ENCODE data around the gene GRAMD1A.
"Not testable (repeated sequence)": the region's sequence is repeated elsewhere in the genome, so short reads cannot be mapped to it uniquely, and the experiment has no call there.

Gene GRAMD1A

GRCh38 chr19:35004517-35005255 is 4.6 kb downstream of the GRAMD1A start:
- DNase-seq, result no peak

- DNase-seq, result no peak
Measured at GRCh38 chr19:35005256-35005977, 5.3 kb downstream of the GRAMD1A start.

GRCh38 chr19:35006007-35006341 is 5.9 kb downstream of the GRAMD1A start:
- not testable (repeated sequence) for DNase-seq

GRCh38 chr19:35006342-35006998 is 6.3 kb downstream of the GRAMD1A start:
- no peak for DNase-seq

GRCh38 chr19:35006999-35007365 is 6.9 kb downstream of the GRAMD1A start:
- DNase-seq, result no peak

GRCh38 chr19:35007427-35007826 is 7.3 kb downstream of the GRAMD1A start:
- not testable (repeated sequence) for DNase-seq

- DNase-seq, result no peak
Measured at GRCh38 chr19:35008891-35009341, 8.8 kb downstream of the GRAMD1A start.

- no peak for DNase-seq
Measured at GRCh38 chr19:35009424-35010415, 9.6 kb downstream of the GRAMD1A start.

GRCh38 chr19:35011091-35011689 is 11.1 kb downstream of the GRAMD1A start:
- DNase-seq, result no peak

- no peak for DNase-seq
Measured at GRCh38 chr19:35011737-35012682, 11.9 kb downstream of the GRAMD1A start.

GRCh38 chr19:35013041-35013819 is 13.1 kb downstream of the GRAMD1A start:
- peak; percentile 82 to 84 for DNase-seq

GRCh38 chr19:35013820-35014754 is 14.0 kb downstream of the GRAMD1A start:
- DNase-seq, result no peak

GRCh38 chr19:35014774-35015173 is 14.7 kb downstream of the GRAMD1A start:
- not testable (repeated sequence) for DNase-seq

- no peak for DNase-seq
Measured at GRCh38 chr19:35015270-35015953, 15.3 kb downstream of the GRAMD1A start.

GRCh38 chr19:35015954-35016351 is 15.8 kb downstream of the GRAMD1A start:
- DNase-seq, result no peak

GRCh38 chr19:35017507-35017906 is 17.4 kb downstream of the GRAMD1A start:
- DNase-seq, result no peak

- no peak for DNase-seq
Measured at GRCh38 chr19:35018379-35018778, 18.3 kb downstream of the GRAMD1A start.

GRCh38 chr19:35019144-35019543 is 19.0 kb downstream of the GRAMD1A start:
- DNase-seq, result no peak

All from stimulated activated CD4-positive, alpha-beta T cell treated with anti-CD3 and anti-CD28 coated beads, Interleukin-2, amount 100 ng/mL, for 48 hours (primary cell).